Measurements from ENCODE around the gene LRRC71. TPM values are rescaled to one million over a fixed set of nuclear protein-coding genes. Genes with fewer than 3 reads are reported as not detected.
A peak's percentile ranks its signal among the peaks of the same experiment; 100 is the strongest.

Gene LRRC71
- total RNA-seq, 1 experiment from 2014 or later: not detected

GRCh38 chr1:156931211-156931952 is 10.9 kb downstream of the LRRC71 start:
- intact Hi-C loops (cut with micrococcal nuclease; ENCODE audit: unreplicated experiment): no loop called here
- Mint-ChIP-seq H3K4me3 (ENCODE audit: low read depth, unreplicated experiment) (no peak overlapping the region), H3K27me3 (ENCODE audit: unreplicated experiment) (peaks cover 56% of the 10 kb centered on the region), H3K27ac (ENCODE audit: unreplicated experiment) (peak overlapping the region; percentile 6), H3K9me3 (ENCODE audit: low read depth, unreplicated experiment) (no peaks in the 10 kb centered on the region), H3K36me3 (ENCODE audit: insufficient read depth, unreplicated experiment) (peaks cover 15% of the 10 kb centered on the region), H3K4me1 (ENCODE audit: low read depth, unreplicated experiment) (peaks cover 7% of the 10 kb centered on the region)
- CTCF ChIA-PET: interaction anchor here (1.1 kb wide), 1 partner anchor 41 kb away, joined by 5 read pairs; no protein-coding TSS in a partner anchor
- TF ChIP-seq CTCF (IDR thresholded peaks at IDR 0.05; ENCODE audit: unreplicated experiment): no peak
- TSS peak; percentile 15 for BruUV-seq (replicated peaks)
- DNase-seq: no peak

- intact Hi-C loops (cut with micrococcal nuclease; ENCODE audit: unreplicated experiment): no loop called here
- Mint-ChIP-seq H3K27me3 (ENCODE audit: unreplicated experiment) (peaks cover 48% of the 10 kb centered on the region), H3K36me3 (ENCODE audit: insufficient read depth, unreplicated experiment) (peaks cover 15% of the 10 kb centered on the region), H3K9me3 (ENCODE audit: low read depth, unreplicated experiment) (no peaks in the 10 kb centered on the region), H3K4me1 (ENCODE audit: low read depth, unreplicated experiment) (peaks cover 5% of the 10 kb centered on the region), H3K27ac (ENCODE audit: unreplicated experiment) (no peak overlapping the region), H3K4me3 (ENCODE audit: low read depth, unreplicated experiment) (no peak overlapping the region)
- TF ChIP-seq CTCF (IDR thresholded peaks at IDR 0.05; ENCODE audit: unreplicated experiment): no peak
- no TSS peak for BruUV-seq (replicated peaks)
- no peak for DNase-seq
- CTCF ChIA-PET: interaction anchor here (0.7 to 1.1 kb wide), 3 partner anchors 42 to 281 kb away, joined by 3 to 5 read pairs (median 3); no protein-coding TSS in a partner anchor
Observed at GRCh38 chr1:156931974-156932710, 11.7 kb downstream of the LRRC71 start.

- no peaks in the 10 kb centered on the region for H3K9me3 Mint-ChIP-seq (ENCODE audit: low read depth, unreplicated experiment)
- H3K36me3 Mint-ChIP-seq (ENCODE audit: insufficient read depth, unreplicated experiment): peaks cover 16% of the 10 kb centered on the region
- no TSS peak for BruUV-seq (replicated peaks)
- H3K4me3 Mint-ChIP-seq (ENCODE audit: low read depth, unreplicated experiment): no peak overlapping the region
- no peak overlapping the region for H3K27ac Mint-ChIP-seq (ENCODE audit: unreplicated experiment)
- H3K27me3 Mint-ChIP-seq (ENCODE audit: unreplicated experiment): peaks cover 39% of the 10 kb centered on the region
- CTCF ChIA-PET: no interaction called here
- intact Hi-C loops (cut with micrococcal nuclease; ENCODE audit: unreplicated experiment): no loop called here
- TF ChIP-seq CTCF (IDR thresholded peaks at IDR 0.05; ENCODE audit: unreplicated experiment): no peak
- H3K4me1 Mint-ChIP-seq (ENCODE audit: low read depth, unreplicated experiment): no peaks in the 10 kb centered on the region
- DNase-seq: no peak
Observed at GRCh38 chr1:156933136-156933535, 12.7 kb downstream of the LRRC71 start.

- intact Hi-C loops (cut with micrococcal nuclease; ENCODE audit: unreplicated experiment): no loop called here
- TF ChIP-seq CTCF (IDR thresholded peaks at IDR 0.05; ENCODE audit: unreplicated experiment): no peak
- H3K27ac Mint-ChIP-seq (ENCODE audit: unreplicated experiment): no peak overlapping the region
- DNase-seq: no peak
- no peaks in the 10 kb centered on the region for H3K9me3 Mint-ChIP-seq (ENCODE audit: low read depth, unreplicated experiment)
- H3K4me3 Mint-ChIP-seq (ENCODE audit: low read depth, unreplicated experiment): no peak overlapping the region
- H3K27me3 Mint-ChIP-seq (ENCODE audit: unreplicated experiment): peaks cover 15% of the 10 kb centered on the region
- no peaks in the 10 kb centered on the region for H3K4me1 Mint-ChIP-seq (ENCODE audit: low read depth, unreplicated experiment)
- peaks cover 31% of the 10 kb centered on the region for H3K36me3 Mint-ChIP-seq (ENCODE audit: insufficient read depth, unreplicated experiment)
- BruUV-seq (replicated peaks): no TSS peak
- CTCF ChIA-PET: interaction anchor here (0.7 kb wide), 1 partner anchor 207 kb away, joined by 4 read pairs; the partner anchor contains the start of genes ISG20L2 and METTL25B
Observed at GRCh38 chr1:156935505-156936128, 15.2 kb downstream of the LRRC71 start.

Data from Calu3 (cell line).